HG03460 (cell line): ENCODE results near the gene SRRM1.
"Not testable (repeated sequence)": the region's sequence is repeated elsewhere in the genome, so short reads cannot be mapped to it uniquely, and the experiment has no call there.

Source experiments
- ATAC-seq: cut with Tn5 transposase; IDR thresholded peaks from one replicate; pipeline ENCODE4 v1.9.1; 2021; ENCODE audit not compliant: unreplicated experiment

SRRM1 gene

GRCh38 chr1:24643363-24644099, 429 bp downstream of the SRRM1 start:
- ATAC-seq, result peak; percentile 16

- no peak for ATAC-seq
Measured at GRCh38 chr1:24644100-24644384, 940 bp downstream of the SRRM1 start.

GRCh38 chr1:24648919-24649318, 5.8 kb downstream of the SRRM1 start:
- ATAC-seq, result no peak

- ATAC-seq, result no peak
Measured at GRCh38 chr1:24652382-24652781, 9.3 kb downstream of the SRRM1 start.

- ATAC-seq, result no peak
Measured at GRCh38 chr1:24654010-24654409, 10.9 kb downstream of the SRRM1 start.

- ATAC-seq, result no peak
Measured at GRCh38 chr1:24656046-24656445, 12.9 kb downstream of the SRRM1 start.

GRCh38 chr1:24657781-24658180, 14.7 kb downstream of the SRRM1 start:
- no peak for ATAC-seq

- no peak for ATAC-seq
Measured at GRCh38 chr1:24659166-24659904, 16.2 kb downstream of the SRRM1 start.

GRCh38 chr1:24659993-24660665, 17.0 kb downstream of the SRRM1 start:
- ATAC-seq, result no peak

- ATAC-seq, result no peak
Measured at GRCh38 chr1:24664507-24665033, 21.5 kb downstream of the SRRM1 start.

GRCh38 chr1:24666794-24667193, 23.7 kb downstream of the SRRM1 start:
- ATAC-seq, result no peak

- ATAC-seq, result not testable (repeated sequence)
Measured at GRCh38 chr1:24671372-24671771, 28.3 kb downstream of the SRRM1 start.

GRCh38 chr1:24672686-24673085, 29.6 kb downstream of the SRRM1 start:
- ATAC-seq, result not testable (repeated sequence)

GRCh38 chr1:24673341-24673740, 30.2 kb downstream of the SRRM1 start:
- no peak for ATAC-seq

GRCh38 chr1:24678421-24678820, 35.3 kb downstream of the SRRM1 start:
- ATAC-seq, result not testable (repeated sequence)

GRCh38 chr1:24679725-24680124, 36.6 kb downstream of the SRRM1 start:
- no peak for ATAC-seq

GRCh38 chr1:24683713-24684162, 40.6 kb downstream of the SRRM1 start:
- ATAC-seq, result no peak

- ATAC-seq, result no peak
Measured at GRCh38 chr1:24688033-24688432, 44.9 kb downstream of the SRRM1 start.

- no peak for ATAC-seq
Measured at GRCh38 chr1:24688621-24689195, 45.6 kb downstream of the SRRM1 start.

GRCh38 chr1:24691051-24691450, 47.9 kb downstream of the SRRM1 start:
- no peak for ATAC-seq

GRCh38 chr1:24692351-24692980, 49.4 kb downstream of the SRRM1 start:
- ATAC-seq, result no peak
